ENCODE measurements around the gene DIPK1B.

GRCh38 chr9:136698635-136699246, 13.6 kb upstream of the DIPK1B start:
- TF ChIP-seq ETV6 (conservative IDR thresholded peaks at IDR 0.05 in 1 of 2, IDR thresholded peaks at IDR 0.05 in 1 of 2; ENCODE audit: borderline replicate concordance in 1 of 2, low read depth in 1 of 2): no peak
- no peak for TF ChIP-seq BRCA1 (IDR thresholded peaks at IDR 0.05; ENCODE audit: low read depth, low read length)
- TF ChIP-seq POLR2A (IDR thresholded peaks at IDR 0.05; ENCODE audit: low read depth, low read length): no peak
- no peak for TF ChIP-seq RAD21 (IDR thresholded peaks at IDR 0.05; ENCODE audit: insufficient read depth, low read depth, low read length)
- TF ChIP-seq, protein P1, sequence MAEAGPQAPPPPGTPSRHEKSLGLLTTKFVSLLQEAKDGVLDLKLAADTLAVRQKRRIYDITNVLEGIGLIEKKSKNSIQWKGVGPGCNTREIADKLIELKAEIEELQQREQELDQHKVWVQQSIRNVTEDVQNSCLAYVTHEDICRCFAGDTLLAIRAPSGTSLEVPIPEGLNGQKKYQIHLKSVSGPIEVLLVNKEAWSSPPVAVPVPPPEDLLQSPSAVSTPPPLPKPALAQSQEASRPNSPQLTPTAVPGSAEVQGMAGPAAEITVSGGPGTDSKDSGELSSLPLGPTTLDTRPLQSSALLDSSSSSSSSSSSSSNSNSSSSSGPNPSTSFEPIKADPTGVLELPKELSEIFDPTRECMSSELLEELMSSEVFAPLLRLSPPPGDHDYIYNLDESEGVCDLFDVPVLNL (IDR thresholded peaks at IDR 0.05; ENCODE audit: low read depth, low read length): no peak
- TF ChIP-seq, protein P2, sequence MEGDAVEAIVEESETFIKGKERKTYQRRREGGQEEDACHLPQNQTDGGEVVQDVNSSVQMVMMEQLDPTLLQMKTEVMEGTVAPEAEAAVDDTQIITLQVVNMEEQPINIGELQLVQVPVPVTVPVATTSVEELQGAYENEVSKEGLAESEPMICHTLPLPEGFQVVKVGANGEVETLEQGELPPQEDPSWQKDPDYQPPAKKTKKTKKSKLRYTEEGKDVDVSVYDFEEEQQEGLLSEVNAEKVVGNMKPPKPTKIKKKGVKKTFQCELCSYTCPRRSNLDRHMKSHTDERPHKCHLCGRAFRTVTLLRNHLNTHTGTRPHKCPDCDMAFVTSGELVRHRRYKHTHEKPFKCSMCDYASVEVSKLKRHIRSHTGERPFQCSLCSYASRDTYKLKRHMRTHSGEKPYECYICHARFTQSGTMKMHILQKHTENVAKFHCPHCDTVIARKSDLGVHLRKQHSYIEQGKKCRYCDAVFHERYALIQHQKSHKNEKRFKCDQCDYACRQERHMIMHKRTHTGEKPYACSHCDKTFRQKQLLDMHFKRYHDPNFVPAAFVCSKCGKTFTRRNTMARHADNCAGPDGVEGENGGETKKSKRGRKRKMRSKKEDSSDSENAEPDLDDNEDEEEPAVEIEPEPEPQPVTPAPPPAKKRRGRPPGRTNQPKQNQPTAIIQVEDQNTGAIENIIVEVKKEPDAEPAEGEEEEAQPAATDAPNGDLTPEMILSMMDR (IDR thresholded peaks at IDR 0.05 in 2 of 3, conservative IDR thresholded peaks at IDR 0.05 in 1 of 3; ENCODE audit: control insufficient read depth in 2 of 3, extremely low read depth in 1 of 3, insufficient read depth in 1 of 3, low read depth in 3 of 3, low read length in 3 of 3): no peak
- TF ChIP-seq MTA3 (IDR thresholded peaks at IDR 0.05; ENCODE audit: borderline replicate concordance, low read length): no peak
- no peak for TF ChIP-seq HDAC6 (IDR thresholded peaks at IDR 0.05; ENCODE audit: unreplicated experiment)
- TF ChIP-seq CEBPB (IDR thresholded peaks at IDR 0.05; ENCODE audit: borderline replicate concordance in 1 of 2, low read depth in 2 of 2, low read length in 2 of 2): no peak
- TF ChIP-seq SP1 (IDR thresholded peaks at IDR 0.05; ENCODE audit: low read depth, low read length): no peak
- TF ChIP-seq JUNB (IDR thresholded peaks at IDR 0.05): no peak

Data from GM12878 (cell line).